KOPT-K1 (cell line): ENCODE measurements around the gene MGAT1.
"Not testable (repeated sequence)": the region's sequence is repeated elsewhere in the genome, so short reads cannot be mapped to it uniquely, and the experiment has no call there.

Source experiments
- H3K27ac ChIP-seq: fragments of 200-600 bp; sonication (generic); 2 replicates; pipeline ENCODE4 v1.5.1; 2016; ENCODE audit warnings: antibody characterized with exemption, mild to moderate bottlenecking, low read depth, low read length; ENCODE audit not compliant: poor library complexity, severe bottlenecking
- H3K36me3 ChIP-seq: fragments of 200-600 bp; sonication (generic); 2 replicates; pipeline ENCODE4 v1.5.1; 2017; ENCODE audit warnings: antibody characterized with exemption, mild to moderate bottlenecking, low read length, moderate library complexity; ENCODE audit not compliant: insufficient read depth
- H3K9me3 ChIP-seq: fragments of 200-600 bp; sonication (generic); 2 replicates; pipeline ENCODE4 v1.5.1; 2017; ENCODE audit warnings: antibody characterized with exemption, low read length, mild to moderate bottlenecking; ENCODE audit not compliant: insufficient read depth, poor library complexity, severe bottlenecking

Gene MGAT1

GRCh38 chr5:180829726-180830125, 27.1 kb upstream of the MGAT1 start:
- Histone ChIP-seq H3K27ac (peak overlapping the region; percentile 89), H3K36me3 (peaks cover 21% of the 10 kb centered on the region), H3K9me3 (peaks cover 17% of the 10 kb centered on the region)

DNA sequence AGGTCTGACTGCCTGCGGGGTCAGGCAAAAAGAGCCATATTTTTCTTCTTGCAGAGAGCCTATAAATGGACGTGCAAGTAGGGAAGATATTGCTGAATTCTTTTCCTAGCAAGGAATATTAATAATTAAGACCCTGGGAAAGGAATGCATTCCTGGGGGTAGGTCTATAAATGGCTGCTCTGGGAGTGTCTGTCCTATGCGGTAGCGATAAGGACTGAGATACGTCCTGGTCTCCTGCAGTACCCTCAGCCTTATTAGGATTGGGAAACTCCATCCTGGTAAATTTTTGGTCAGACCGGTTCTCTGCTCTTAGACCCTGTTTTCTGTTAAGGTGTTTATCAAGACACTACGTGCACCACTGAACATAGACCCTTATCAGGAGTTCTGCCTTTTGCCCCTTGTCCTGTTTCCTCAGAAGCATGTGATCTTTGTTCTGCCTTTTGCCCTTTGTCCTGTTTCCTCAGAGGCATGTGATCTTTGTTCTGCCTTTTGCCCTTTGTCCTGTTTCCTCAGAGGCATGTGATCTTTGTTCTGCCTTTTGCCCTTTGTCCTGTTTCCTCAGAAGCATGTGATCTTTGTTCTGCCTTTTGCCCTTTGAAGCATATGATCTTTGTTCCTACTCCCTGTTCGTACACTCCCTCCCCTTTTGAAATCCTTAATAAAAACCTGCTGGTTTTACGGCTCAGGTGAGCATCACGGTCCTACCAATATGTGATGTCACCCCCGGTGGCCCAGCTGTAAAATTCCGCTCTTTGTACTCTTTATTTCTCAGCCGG, 26.3 kb upstream of the MGAT1 start:
- H3K36me3 ChIP-seq = peaks cover 13% of the 10 kb centered on the region; the same call in 1 of the 2 replicates
- H3K27ac ChIP-seq = not testable (repeated sequence)
- H3K9me3 ChIP-seq = peaks cover 17% of the 10 kb centered on the region

DNA sequence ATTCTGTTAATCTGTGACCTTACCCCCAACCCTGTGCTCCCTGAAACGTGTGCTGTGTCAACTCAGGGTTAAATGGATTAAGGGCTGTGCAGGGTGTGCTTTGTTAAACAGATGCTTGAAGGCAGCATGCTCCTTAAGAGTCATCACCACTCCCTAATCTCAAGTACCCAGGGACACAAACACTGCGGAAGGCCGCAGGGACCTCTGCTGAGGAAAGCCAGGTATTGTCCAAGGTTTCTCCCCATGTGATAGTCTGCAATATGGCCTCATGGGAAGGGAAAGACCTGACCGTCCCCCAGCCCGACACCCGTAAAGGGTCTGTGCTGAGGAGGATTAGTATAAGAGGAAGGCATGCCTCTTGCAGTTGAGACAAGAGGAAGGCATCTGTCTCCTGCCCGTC, 24.8 kb upstream of the MGAT1 start:
- peaks cover 17% of the 10 kb centered on the region for H3K9me3 ChIP-seq
- H3K36me3 ChIP-seq, H3K27ac ChIP-seq: not testable (repeated sequence)

GRCh38 chr5:180825768-180826525, 23.3 kb upstream of the MGAT1 start:
- H3K36me3 ChIP-seq = peaks cover 6% of the 10 kb centered on the region; the same call in 1 of the 2 replicates
- H3K9me3 ChIP-seq = peaks cover 17% of the 10 kb centered on the region
- H3K27ac ChIP-seq = no peak overlapping the region

DNA sequence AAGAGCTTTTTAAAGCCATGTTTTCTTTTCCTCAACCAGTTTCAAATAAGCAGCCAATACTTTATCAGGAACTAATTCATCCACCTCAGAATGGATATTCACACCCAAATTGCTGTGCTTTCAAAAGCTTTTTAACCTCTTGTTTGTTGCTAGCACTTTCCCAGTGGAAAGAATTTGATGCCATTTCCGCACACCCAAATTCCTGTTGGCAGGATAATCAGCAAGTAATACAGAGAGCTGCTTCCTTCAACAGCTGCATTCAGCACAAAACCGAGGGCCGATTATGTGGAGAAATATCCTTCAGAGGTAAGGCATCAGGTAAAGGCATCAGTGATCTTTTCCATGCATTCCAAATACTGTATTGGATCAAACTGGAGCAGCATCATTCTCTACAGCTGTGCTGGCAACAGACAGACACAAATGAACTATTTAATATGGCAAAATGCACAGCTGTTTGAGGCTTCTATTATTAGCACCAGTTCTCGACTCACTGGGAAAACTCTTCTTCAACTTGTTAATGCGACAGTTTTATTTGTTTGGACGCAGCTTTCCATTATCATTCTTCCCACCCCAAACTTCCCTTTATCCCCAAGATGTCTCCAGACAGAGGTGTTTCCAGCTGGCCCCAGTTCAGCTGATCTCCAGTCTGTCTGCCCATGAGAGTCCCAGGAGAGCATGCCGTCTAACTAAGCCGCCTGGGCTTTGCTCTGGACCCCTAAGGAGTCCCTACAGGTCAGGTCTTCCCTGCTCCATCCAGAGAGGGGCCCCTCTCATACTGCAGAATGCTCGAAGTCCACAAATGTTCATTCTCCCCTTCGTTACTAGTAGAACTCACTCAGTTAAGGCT, 22.2 kb upstream of the MGAT1 start:
- Histone ChIP-seq H3K36me3 (peaks cover 4% of the 10 kb centered on the region; the same call in 1 of the 2 replicates), H3K9me3 (peaks cover 11% of the 10 kb centered on the region), H3K27ac (no peak overlapping the region)

DNA sequence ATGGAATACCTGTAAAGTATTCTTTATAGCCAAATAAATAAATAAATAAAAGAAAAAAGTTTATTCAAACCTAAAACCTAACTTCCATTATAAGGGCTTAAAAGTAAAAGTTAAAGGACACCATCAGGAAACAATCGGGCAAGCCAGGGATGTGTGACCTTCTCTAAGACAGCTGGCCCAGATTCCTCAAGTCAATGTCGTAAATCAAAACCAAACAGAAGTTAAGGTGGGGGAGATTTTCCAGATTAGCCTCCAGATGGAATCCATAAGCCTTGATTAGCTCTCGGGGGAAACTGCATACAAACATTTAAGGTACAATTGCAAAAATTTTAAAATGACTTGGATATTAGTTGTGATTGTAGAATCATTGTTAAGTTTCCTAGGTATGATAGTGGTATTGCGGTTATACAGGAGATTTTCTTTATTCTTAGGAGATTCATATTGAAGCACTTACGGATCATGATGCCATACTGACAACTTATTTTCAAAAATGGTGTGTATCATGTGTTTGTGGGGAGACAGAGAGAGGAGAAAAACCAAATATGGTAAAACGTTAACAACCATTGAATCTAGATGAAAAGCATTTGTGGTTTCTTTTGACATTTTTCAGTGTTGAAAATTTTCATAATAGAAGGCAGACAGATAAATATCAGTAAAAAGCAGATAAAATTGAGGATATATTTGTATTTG, 21.5 kb upstream of the MGAT1 start:
- Histone ChIP-seq H3K9me3 (peaks cover 4% of the 10 kb centered on the region), H3K36me3 (no peaks in the 10 kb centered on the region), H3K27ac (no peak overlapping the region)

GRCh38 chr5:180823346-180823745, 20.7 kb upstream of the MGAT1 start:
- H3K36me3 ChIP-seq = no peaks in the 10 kb centered on the region
- H3K27ac ChIP-seq = no peak overlapping the region
- H3K9me3 ChIP-seq = no peaks in the 10 kb centered on the region

DNA sequence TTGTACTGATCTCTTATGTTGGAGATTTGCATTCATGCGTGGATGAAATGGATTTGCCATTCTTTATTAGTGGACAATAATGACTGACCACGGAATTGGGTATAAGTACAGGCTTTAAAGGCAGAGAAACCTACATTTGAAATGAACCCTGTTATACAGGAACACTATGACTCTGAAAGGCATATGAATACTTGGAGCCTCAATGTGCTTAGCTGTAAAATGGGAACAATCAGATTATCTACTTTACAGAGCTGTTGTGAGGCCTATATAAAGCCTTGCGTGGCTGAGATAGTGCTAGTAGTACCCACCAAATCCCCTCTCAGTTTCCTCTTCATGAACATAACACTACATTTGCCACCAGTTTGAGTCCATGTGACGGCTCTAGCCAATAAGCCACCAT, 18.9 kb upstream of the MGAT1 start:
- Histone ChIP-seq H3K27ac (no peak overlapping the region), H3K36me3 (no peaks in the 10 kb centered on the region), H3K9me3 (no peaks in the 10 kb centered on the region)

DNA sequence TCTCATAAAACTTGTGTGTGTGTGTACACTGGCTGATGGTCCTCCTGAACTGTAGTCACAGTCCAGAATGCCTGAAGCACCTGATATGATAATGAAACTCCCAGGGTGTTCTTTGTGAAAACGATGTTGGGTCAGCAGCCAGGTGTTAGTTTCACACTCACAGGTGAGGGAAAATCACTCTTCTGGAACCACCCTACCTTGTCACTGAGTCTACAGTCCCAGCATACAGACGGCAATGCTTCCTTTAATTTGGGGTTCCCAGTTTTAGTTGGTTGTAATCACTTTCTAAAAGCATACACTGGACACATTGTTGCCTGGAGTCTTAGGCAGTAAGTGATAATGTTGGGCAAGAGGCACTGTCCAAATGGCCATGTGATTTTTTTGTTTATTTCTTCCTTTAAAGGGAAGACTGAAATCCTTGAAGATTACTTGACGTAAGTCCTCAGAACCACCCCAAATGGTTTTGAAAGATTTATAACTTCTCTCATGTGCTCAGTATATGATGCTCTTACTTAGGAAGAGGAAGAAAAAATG, 18.2 kb upstream of the MGAT1 start:
- no peaks in the 10 kb centered on the region for H3K36me3 ChIP-seq
- no peak overlapping the region for H3K27ac ChIP-seq
- H3K9me3 ChIP-seq = no peaks in the 10 kb centered on the region

GRCh38 chr5:180818677-180819341, 16.2 kb upstream of the MGAT1 start:
- Histone ChIP-seq H3K36me3 (no peaks in the 10 kb centered on the region), H3K9me3 (no peaks in the 10 kb centered on the region), H3K27ac (no peak overlapping the region)

DNA sequence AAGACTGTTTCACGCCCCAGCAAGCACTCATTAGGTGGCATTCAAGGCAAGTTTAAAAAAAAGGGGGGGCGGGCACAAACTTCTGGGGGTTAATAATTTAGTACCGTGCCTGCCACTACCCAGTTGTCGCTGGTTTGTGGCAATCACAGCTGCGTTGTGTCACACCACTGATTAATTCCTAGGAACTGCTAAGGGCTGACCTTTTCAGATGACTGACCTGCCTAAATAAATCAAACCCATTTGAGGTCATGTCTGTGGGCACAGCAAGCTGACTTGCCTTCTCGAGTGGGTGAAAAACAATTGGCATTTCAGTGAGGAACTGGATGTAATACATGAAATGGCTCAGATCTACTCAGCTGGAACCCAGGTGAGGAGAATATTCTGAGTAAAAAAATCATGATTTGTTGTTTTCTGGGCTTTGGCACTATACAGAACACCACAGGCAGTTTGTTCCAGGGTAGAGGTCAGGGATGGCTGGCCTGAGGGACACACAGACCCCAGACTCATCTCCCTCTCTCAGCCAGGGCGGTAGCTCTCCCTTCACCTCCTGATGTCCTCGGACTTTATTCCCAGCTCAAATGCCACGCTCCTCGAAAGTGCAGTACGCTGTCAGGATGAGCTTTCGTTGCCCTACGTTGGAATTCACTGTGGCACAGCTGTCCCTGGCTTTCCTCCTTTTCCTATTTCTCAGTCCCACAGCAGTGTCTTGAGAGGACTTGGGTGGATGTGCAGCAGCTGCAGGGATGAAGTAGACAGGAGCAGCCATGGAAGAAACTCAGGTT, 15.5 kb upstream of the MGAT1 start:
- H3K9me3 ChIP-seq = no peaks in the 10 kb centered on the region

GRCh38 chr5:180816608-180817534, 14.3 kb upstream of the MGAT1 start:
- Histone ChIP-seq H3K9me3 (no peaks in the 10 kb centered on the region), H3K36me3 (no peaks in the 10 kb centered on the region), H3K27ac (no peak overlapping the region)

More for the DNA sequence above, 15.5 kb upstream of the MGAT1 start:
- no peak overlapping the region for H3K27ac ChIP-seq
- no peaks in the 10 kb centered on the region for H3K36me3 ChIP-seq
